ENCODE results near the gene ADD1. TPM values are rescaled to one million over a fixed set of nuclear protein-coding genes. Genes with fewer than 3 reads are reported as not detected.
A peak's percentile ranks its signal among the peaks of the same experiment; 100 is the strongest.

Gene ADD1
- total and polyA plus RNA-seq, 4 donors: 62.2 to 142 (median 83.4) TPM

DNA sequence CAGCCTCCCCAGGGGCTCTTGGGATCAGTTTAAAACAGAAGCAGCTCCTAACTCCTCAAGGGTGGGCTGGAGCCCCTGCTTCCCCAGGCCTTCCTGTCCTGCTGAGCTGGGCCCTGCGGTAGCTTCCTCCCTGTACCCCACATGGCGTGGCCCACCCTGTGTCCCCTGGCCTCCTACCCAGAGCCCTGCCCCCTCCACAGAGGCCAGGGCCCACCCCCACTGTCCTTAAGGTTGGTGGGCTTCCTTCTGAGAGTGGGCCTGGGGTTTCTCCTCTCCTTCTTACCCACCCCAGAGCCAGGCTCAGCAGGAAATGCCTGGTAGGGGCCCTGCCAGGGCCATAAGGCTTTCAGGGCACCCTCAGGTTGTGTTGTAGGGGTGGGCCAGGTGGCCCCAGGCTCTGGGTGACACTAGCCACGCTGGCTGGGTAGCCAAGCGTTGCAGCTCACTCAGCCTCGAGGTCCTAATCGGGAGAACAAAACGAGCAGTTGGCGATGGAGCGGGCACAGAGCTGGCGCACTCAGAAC, 39.1 kb upstream of the ADD1 start:
- Histone ChIP-seq H3K9ac (ENCODE audit: low read depth in 1 of 2, low read length in 2 of 2) (no peak overlapping the region), H3K4me1 (ENCODE audit: control insufficient read depth in 4 of 4, insufficient read depth in 4 of 4, low read length in 3 of 4) (peaks cover 8 to 78% (median 52%) of the 10 kb centered on the region in 4 donors), H3K36me3 (ENCODE audit: control insufficient read depth in 4 of 4, insufficient read depth in 3 of 4, low read depth in 1 of 4, low read length in 3 of 4) (peaks cover 0 to 7% (median 2%) of the 10 kb centered on the region in 4 donors), H3K27me3 (ENCODE audit: control insufficient read depth in 4 of 4, insufficient read depth in 4 of 4, low read length in 3 of 4) (no peaks in the 10 kb centered on the region), H3K9me3 (ENCODE audit: control insufficient read depth in 4 of 4, low read length in 3 of 4) (no peaks in the 10 kb centered on the region), H3K27ac (ENCODE audit: low read depth in 1 of 2, low read length in 2 of 2) (peak overlapping the region; percentile 3 to 36), H3K4me3 (ENCODE audit: low read depth in 1 of 3, low read length in 3 of 3) (no peak overlapping the region)
- no peak for DNase-seq (ENCODE audit: low spot score)
- WGBS: 84% methylated on average over 10 of the region's 10 CpGs
- TF ChIP-seq RAD21 (IDR thresholded peaks at IDR 0.05) (no peak), TAF1 (conservative IDR thresholded peaks at IDR 0.05) (no peak), HNF4A (conservative IDR thresholded peaks at IDR 0.05) (no peak), SP1 (IDR thresholded peaks at IDR 0.05) (no peak)
- TF ChIP-seq, protein P1, sequence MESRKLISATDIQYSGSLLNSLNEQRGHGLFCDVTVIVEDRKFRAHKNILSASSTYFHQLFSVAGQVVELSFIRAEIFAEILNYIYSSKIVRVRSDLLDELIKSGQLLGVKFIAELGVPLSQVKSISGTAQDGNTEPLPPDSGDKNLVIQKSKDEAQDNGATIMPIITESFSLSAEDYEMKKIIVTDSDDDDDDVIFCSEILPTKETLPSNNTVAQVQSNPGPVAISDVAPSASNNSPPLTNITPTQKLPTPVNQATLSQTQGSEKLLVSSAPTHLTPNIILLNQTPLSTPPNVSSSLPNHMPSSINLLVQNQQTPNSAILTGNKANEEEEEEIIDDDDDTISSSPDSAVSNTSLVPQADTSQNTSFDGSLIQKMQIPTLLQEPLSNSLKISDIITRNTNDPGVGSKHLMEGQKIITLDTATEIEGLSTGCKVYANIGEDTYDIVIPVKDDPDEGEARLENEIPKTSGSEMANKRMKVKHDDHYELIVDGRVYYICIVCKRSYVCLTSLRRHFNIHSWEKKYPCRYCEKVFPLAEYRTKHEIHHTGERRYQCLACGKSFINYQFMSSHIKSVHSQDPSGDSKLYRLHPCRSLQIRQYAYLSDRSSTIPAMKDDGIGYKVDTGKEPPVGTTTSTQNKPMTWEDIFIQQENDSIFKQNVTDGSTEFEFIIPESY (IDR thresholded peaks at IDR 0.05): no peak

DNA sequence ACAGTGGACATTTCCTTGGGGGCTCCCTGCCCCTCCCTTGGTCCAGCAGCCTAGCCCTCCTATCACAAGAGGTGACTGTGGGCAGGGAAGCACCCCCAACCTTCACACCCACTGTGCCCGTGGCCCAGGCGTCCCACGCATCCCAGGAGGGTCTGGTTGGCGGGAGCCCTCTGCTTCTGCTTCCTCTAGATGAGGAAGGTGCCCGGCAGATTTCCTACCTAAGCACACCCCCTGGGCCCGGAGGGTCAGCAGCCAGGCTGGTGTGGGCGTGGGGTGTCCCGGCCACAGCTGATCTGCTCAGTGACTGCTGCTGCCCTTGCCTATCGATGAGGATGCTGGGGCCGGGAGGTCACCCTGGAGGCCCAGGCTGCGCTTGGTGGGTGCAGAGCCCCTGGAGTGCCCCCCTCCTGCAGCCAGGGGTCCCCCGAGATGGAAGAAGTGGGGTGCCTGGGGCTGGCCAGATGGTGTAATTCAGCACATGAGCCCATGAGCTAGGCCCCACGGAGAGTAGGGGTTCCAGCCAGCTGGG, 38.6 kb upstream of the ADD1 start:
- Histone ChIP-seq H3K27ac (ENCODE audit: low read depth in 1 of 2, low read length in 2 of 2) (peak overlapping the region in 1 of 2 donors; percentile 15), H3K4me1 (ENCODE audit: control insufficient read depth in 4 of 4, insufficient read depth in 4 of 4, low read length in 3 of 4) (peaks cover 6 to 78% (median 52%) of the 10 kb centered on the region in 4 donors), H3K9me3 (ENCODE audit: control insufficient read depth in 4 of 4, low read length in 3 of 4) (no peaks in the 10 kb centered on the region), H3K36me3 (ENCODE audit: control insufficient read depth in 4 of 4, insufficient read depth in 3 of 4, low read depth in 1 of 4, low read length in 3 of 4) (peaks cover 0 to 7% (median 2%) of the 10 kb centered on the region in 4 donors), H3K27me3 (ENCODE audit: control insufficient read depth in 4 of 4, insufficient read depth in 4 of 4, low read length in 3 of 4) (no peaks in the 10 kb centered on the region), H3K9ac (ENCODE audit: low read depth in 1 of 2, low read length in 2 of 2) (no peak overlapping the region), H3K4me3 (ENCODE audit: low read depth in 1 of 3, low read length in 3 of 3) (no peak overlapping the region)
- 84% methylated on average over 13 of the region's 13 CpGs for WGBS
- no peak for DNase-seq (ENCODE audit: low spot score)
- TF ChIP-seq, protein P2, sequence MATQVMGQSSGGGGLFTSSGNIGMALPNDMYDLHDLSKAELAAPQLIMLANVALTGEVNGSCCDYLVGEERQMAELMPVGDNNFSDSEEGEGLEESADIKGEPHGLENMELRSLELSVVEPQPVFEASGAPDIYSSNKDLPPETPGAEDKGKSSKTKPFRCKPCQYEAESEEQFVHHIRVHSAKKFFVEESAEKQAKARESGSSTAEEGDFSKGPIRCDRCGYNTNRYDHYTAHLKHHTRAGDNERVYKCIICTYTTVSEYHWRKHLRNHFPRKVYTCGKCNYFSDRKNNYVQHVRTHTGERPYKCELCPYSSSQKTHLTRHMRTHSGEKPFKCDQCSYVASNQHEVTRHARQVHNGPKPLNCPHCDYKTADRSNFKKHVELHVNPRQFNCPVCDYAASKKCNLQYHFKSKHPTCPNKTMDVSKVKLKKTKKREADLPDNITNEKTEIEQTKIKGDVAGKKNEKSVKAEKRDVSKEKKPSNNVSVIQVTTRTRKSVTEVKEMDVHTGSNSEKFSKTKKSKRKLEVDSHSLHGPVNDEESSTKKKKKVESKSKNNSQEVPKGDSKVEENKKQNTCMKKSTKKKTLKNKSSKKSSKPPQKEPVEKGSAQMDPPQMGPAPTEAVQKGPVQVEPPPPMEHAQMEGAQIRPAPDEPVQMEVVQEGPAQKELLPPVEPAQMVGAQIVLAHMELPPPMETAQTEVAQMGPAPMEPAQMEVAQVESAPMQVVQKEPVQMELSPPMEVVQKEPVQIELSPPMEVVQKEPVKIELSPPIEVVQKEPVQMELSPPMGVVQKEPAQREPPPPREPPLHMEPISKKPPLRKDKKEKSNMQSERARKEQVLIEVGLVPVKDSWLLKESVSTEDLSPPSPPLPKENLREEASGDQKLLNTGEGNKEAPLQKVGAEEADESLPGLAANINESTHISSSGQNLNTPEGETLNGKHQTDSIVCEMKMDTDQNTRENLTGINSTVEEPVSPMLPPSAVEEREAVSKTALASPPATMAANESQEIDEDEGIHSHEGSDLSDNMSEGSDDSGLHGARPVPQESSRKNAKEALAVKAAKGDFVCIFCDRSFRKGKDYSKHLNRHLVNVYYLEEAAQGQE (IDR thresholded peaks at IDR 0.05): no peak
- TF ChIP-seq HNF4A (conservative IDR thresholded peaks at IDR 0.05) (no peak), TAF1 (conservative IDR thresholded peaks at IDR 0.05) (no peak), RXRA (IDR thresholded peaks at IDR 0.05) (no peak), JUND (IDR thresholded peaks at IDR 0.05) (no peak), GABPA (IDR thresholded peaks at IDR 0.05 in 1 of 2, conservative IDR thresholded peaks at IDR 0.05 in 1 of 2) (no peak), YY1 (IDR thresholded peaks at IDR 0.05) (no peak), HNF4G (IDR thresholded peaks at IDR 0.05) (no peak), FOXA2 (IDR thresholded peaks at IDR 0.05) (no peak), FOXA1 (IDR thresholded peaks at IDR 0.05) (no peak), SP1 (IDR thresholded peaks at IDR 0.05) (no peak), NR2F2 (IDR thresholded peaks at IDR 0.05) (no peak), EGR1 (IDR thresholded peaks at IDR 0.05; ENCODE audit: low read depth in 2 of 2) (no peak)
- TF ChIP-seq, protein P1 (IDR thresholded peaks at IDR 0.05): no peak
- TF ChIP-seq, protein P3, sequence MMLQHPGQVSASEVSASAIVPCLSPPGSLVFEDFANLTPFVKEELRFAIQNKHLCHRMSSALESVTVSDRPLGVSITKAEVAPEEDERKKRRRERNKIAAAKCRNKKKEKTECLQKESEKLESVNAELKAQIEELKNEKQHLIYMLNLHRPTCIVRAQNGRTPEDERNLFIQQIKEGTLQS (IDR thresholded peaks at IDR 0.05): no peak
- TF ChIP-seq, protein P4, sequence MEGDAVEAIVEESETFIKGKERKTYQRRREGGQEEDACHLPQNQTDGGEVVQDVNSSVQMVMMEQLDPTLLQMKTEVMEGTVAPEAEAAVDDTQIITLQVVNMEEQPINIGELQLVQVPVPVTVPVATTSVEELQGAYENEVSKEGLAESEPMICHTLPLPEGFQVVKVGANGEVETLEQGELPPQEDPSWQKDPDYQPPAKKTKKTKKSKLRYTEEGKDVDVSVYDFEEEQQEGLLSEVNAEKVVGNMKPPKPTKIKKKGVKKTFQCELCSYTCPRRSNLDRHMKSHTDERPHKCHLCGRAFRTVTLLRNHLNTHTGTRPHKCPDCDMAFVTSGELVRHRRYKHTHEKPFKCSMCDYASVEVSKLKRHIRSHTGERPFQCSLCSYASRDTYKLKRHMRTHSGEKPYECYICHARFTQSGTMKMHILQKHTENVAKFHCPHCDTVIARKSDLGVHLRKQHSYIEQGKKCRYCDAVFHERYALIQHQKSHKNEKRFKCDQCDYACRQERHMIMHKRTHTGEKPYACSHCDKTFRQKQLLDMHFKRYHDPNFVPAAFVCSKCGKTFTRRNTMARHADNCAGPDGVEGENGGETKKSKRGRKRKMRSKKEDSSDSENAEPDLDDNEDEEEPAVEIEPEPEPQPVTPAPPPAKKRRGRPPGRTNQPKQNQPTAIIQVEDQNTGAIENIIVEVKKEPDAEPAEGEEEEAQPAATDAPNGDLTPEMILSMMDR (IDR thresholded peaks at IDR 0.05; ENCODE audit: low read depth, low read length, missing input control): no peak
- TF ChIP-seq, protein P5, sequence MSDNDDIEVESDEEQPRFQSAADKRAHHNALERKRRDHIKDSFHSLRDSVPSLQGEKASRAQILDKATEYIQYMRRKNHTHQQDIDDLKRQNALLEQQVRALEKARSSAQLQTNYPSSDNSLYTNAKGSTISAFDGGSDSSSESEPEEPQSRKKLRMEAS (IDR thresholded peaks at IDR 0.05): no peak
